Activated naive CD4-positive, alpha-beta T cell treated with anti-CD3 and anti-CD28 coated beads, Interleukin-2, amount 50 U/mL, for 72 hours (primary cell): Measurements from ENCODE around the gene ANO2. TPM values are rescaled to one million over a fixed set of nuclear protein-coding genes. Genes with fewer than 3 reads are reported as not detected.

Experiments
- ATAC-seq, 2 donors: fragments of 150-1000 bp; cut with Tn5 transposase; 2 replicates each; pipeline ENCODE4 v1.10.0; 2021; ENCODE audit warnings: mild to moderate bottlenecking in 2 of 2, moderate library complexity in 2 of 2
- DNase-seq, 2 donors: peaks; one replicate each; pipeline ENCODE4 v3.0.0; 2021 to 2022; ENCODE audit warnings: low spot score in 2 of 2
- H3K27ac Mint-ChIP-seq, 2 donors: one replicate each; pipeline ENCODE4 v1.8.0; 2022; ENCODE audit warnings: mild to moderate bottlenecking in 2 of 2, mixed read lengths in 2 of 2
- H3K36me3 Mint-ChIP-seq, 2 donors: one replicate each; pipeline ENCODE4 v1.8.0; 2022; ENCODE audit warnings: mixed read lengths in 2 of 2
- H3K9me3 Mint-ChIP-seq, 2 donors: one replicate each; pipeline ENCODE4 v1.8.0; 2022; ENCODE audit warnings: mixed read lengths in 2 of 2
- total RNA-seq, 2 donors: library from RNA; stranded (reverse); gene quantifications; one replicate each; pipeline ENCODE4 v1.2.3, GENCODE V29; 2022

The ANO2 gene
- total RNA-seq, 2 donors from 2014 or later, result not detected

GRCh38 chr12:5787828-5788227, 157.2 kb downstream of the ANO2 start:
- no peak for DNase-seq
- H3K9me3 Mint-ChIP-seq, result no peaks in the 10 kb centered on the region
- no peaks in the 10 kb centered on the region for H3K36me3 Mint-ChIP-seq
- ATAC-seq, result no peak
- H3K27ac Mint-ChIP-seq, result no peak overlapping the region

- H3K27ac Mint-ChIP-seq, result no peak overlapping the region
- DNase-seq, result no peak
- no peaks in the 10 kb centered on the region for H3K9me3 Mint-ChIP-seq
- no peak for ATAC-seq
- H3K36me3 Mint-ChIP-seq, result no peaks in the 10 kb centered on the region
Observed at GRCh38 chr12:5785601-5786000, 159.5 kb downstream of the ANO2 start.

GRCh38 chr12:5784462-5785130, 160.5 kb downstream of the ANO2 start:
- no peaks in the 10 kb centered on the region for H3K9me3 Mint-ChIP-seq
- DNase-seq (no peak), ATAC-seq (no peak)
- no peak overlapping the region for H3K27ac Mint-ChIP-seq
- H3K36me3 Mint-ChIP-seq, result no peaks in the 10 kb centered on the region

- H3K9me3 Mint-ChIP-seq, result no peaks in the 10 kb centered on the region
- DNase-seq, result no peak
- H3K27ac Mint-ChIP-seq, result no peak overlapping the region
- no peaks in the 10 kb centered on the region for H3K36me3 Mint-ChIP-seq
- no peak for ATAC-seq
Observed at GRCh38 chr12:5783289-5783920, 161.7 kb downstream of the ANO2 start.

GRCh38 chr12:5780536-5780935, 164.5 kb downstream of the ANO2 start:
- no peak overlapping the region for H3K27ac Mint-ChIP-seq
- H3K9me3 Mint-ChIP-seq, result no peaks in the 10 kb centered on the region
- H3K36me3 Mint-ChIP-seq, result no peaks in the 10 kb centered on the region
- DNase-seq, result no peak
- ATAC-seq, result no peak

- DNase-seq, result no peak
- ATAC-seq, result no peak
- Mint-ChIP-seq H3K36me3 (no peaks in the 10 kb centered on the region), H3K27ac (no peak overlapping the region), H3K9me3 (no peaks in the 10 kb centered on the region)
Observed at GRCh38 chr12:5779401-5779800, 165.7 kb downstream of the ANO2 start.

GRCh38 chr12:5778821-5779220, 166.2 kb downstream of the ANO2 start:
- H3K36me3 Mint-ChIP-seq, result no peaks in the 10 kb centered on the region
- H3K9me3 Mint-ChIP-seq, result no peaks in the 10 kb centered on the region
- no peak overlapping the region for H3K27ac Mint-ChIP-seq
- DNase-seq (no peak), ATAC-seq (no peak)

GRCh38 chr12:5777451-5777850, 167.6 kb downstream of the ANO2 start:
- H3K27ac Mint-ChIP-seq, result no peak overlapping the region
- DNase-seq (no peak), ATAC-seq (no peak)
- H3K36me3 Mint-ChIP-seq, result no peaks in the 10 kb centered on the region
- no peaks in the 10 kb centered on the region for H3K9me3 Mint-ChIP-seq

GRCh38 chr12:5776091-5776490, 169.0 kb downstream of the ANO2 start:
- no peak for ATAC-seq
- no peaks in the 10 kb centered on the region for H3K9me3 Mint-ChIP-seq
- H3K36me3 Mint-ChIP-seq, result no peaks in the 10 kb centered on the region
- H3K27ac Mint-ChIP-seq, result no peak overlapping the region
- no peak for DNase-seq

- no peaks in the 10 kb centered on the region for H3K9me3 Mint-ChIP-seq
- DNase-seq (no peak), ATAC-seq (no peak)
- H3K27ac Mint-ChIP-seq, result no peak overlapping the region
- no peaks in the 10 kb centered on the region for H3K36me3 Mint-ChIP-seq
Observed at GRCh38 chr12:5773550-5773949, 171.5 kb downstream of the ANO2 start.

GRCh38 chr12:5771756-5772155, 173.3 kb downstream of the ANO2 start:
- DNase-seq, result no peak
- Mint-ChIP-seq H3K36me3 (no peaks in the 10 kb centered on the region), H3K9me3 (no peaks in the 10 kb centered on the region), H3K27ac (no peak overlapping the region)
- no peak for ATAC-seq

GRCh38 chr12:5770727-5771126, 174.3 kb downstream of the ANO2 start:
- Mint-ChIP-seq H3K27ac (no peak overlapping the region), H3K9me3 (no peaks in the 10 kb centered on the region), H3K36me3 (no peaks in the 10 kb centered on the region)
- DNase-seq, result no peak
- no peak for ATAC-seq

GRCh38 chr12:5768581-5769196, 176.4 kb downstream of the ANO2 start:
- DNase-seq (no peak), ATAC-seq (no peak)
- H3K27ac Mint-ChIP-seq, result no peak overlapping the region
- no peaks in the 10 kb centered on the region for H3K9me3 Mint-ChIP-seq
- no peaks in the 10 kb centered on the region for H3K36me3 Mint-ChIP-seq

- Mint-ChIP-seq H3K27ac (no peak overlapping the region), H3K36me3 (no peaks in the 10 kb centered on the region), H3K9me3 (no peaks in the 10 kb centered on the region)
- DNase-seq, result no peak
- no peak for ATAC-seq
Observed at GRCh38 chr12:5768171-5768570, 176.9 kb downstream of the ANO2 start.

GRCh38 chr12:5758347-5758746, 186.7 kb downstream of the ANO2 start:
- ATAC-seq (no peak), DNase-seq (no peak)
- peaks cover 0 to 14% of the 10 kb centered on the region in 2 donors for H3K36me3 Mint-ChIP-seq
- no peak overlapping the region for H3K27ac Mint-ChIP-seq
- peaks cover 10% of the 10 kb centered on the region in 2 donors for H3K9me3 Mint-ChIP-seq

GRCh38 chr12:5756338-5756842, 188.7 kb downstream of the ANO2 start:
- H3K36me3 Mint-ChIP-seq, result peaks cover 0 to 14% of the 10 kb centered on the region in 2 donors
- DNase-seq, result no peak
- H3K9me3 Mint-ChIP-seq, result peaks cover 10% of the 10 kb centered on the region in 2 donors
- no peak for ATAC-seq
- no peak overlapping the region for H3K27ac Mint-ChIP-seq

- DNase-seq (no peak), ATAC-seq (no peak)
- no peaks in the 10 kb centered on the region for H3K36me3 Mint-ChIP-seq
- H3K27ac Mint-ChIP-seq, result no peak overlapping the region
- H3K9me3 Mint-ChIP-seq, result no peaks in the 10 kb centered on the region
Observed at GRCh38 chr12:5748027-5748426, 197.0 kb downstream of the ANO2 start.

- ATAC-seq, result no peak
- Mint-ChIP-seq H3K27ac (no peak overlapping the region), H3K9me3 (no peaks in the 10 kb centered on the region), H3K36me3 (no peaks in the 10 kb centered on the region)
- no peak for DNase-seq
Observed at GRCh38 chr12:5746917-5747316, 198.1 kb downstream of the ANO2 start.
